Caco-2 (cell line): ENCODE measurements around the gene BLOC1S4. TPM values are rescaled to one million over a fixed set of nuclear protein-coding genes. Genes with fewer than 3 reads are reported as not detected.
A peak's percentile ranks its signal among the peaks of the same experiment; 100 is the strongest.

Source experiments
- BruUV-seq: library from RNA; stranded (reverse); fragments of 400-500 nt; replicated peaks from 2 replicates; lab custom pipeline; 2021; lab: Mats Ljungman, UMichigan
- CTCF ChIA-PET: fragments of 300-600 bp; sonication (Branson Sonifier 250); formaldehyde crosslinking; loops from one replicate; lab custom pipeline; 2022; ENCODE audit warnings: antibody characterized with exemption; lab: Charles Lee
- POLR2A ChIA-PET: fragments of 300-600 bp; sonication (Branson Sonifier 250); formaldehyde crosslinking; loops from one replicate; lab custom pipeline; 2022; ENCODE audit warnings: antibody characterized with exemption; lab: Charles Lee
- DNase-seq, 2 experiments: peaks; one replicate each; pipeline versions ENCODE4 v3.0.0 to v3.0.0-alpha.2; 2020 to 2022
- H3K27me3 ChIP-seq: replicated peaks from 2 replicates; pipeline ENCODE4 v1.6.0; 2011; ENCODE audit warnings: low read length; ENCODE audit not compliant: control insufficient read depth, insufficient read depth
- H3K36me3 ChIP-seq: 2 replicates; pipeline ENCODE4 v1.5.1; 2011; ENCODE audit warnings: low read length; ENCODE audit not compliant: control insufficient read depth, insufficient read depth
- H3K4me1 ChIP-seq: fragments of 250-450 bp; sonication (Bioruptor Pico); 2 replicates; pipeline ENCODE4 v1.5.1; 2020; ENCODE audit warnings: mild to moderate bottlenecking
- H3K4me3 ChIP-seq: 2 replicates; pipeline ENCODE4 v1.5.1; 2011; ENCODE audit warnings: low read depth, mild to moderate bottlenecking, control low read depth, low read length
- H3K9me3 ChIP-seq: fragments of 250-450 bp; sonication (Bioruptor Pico); 2 replicates; pipeline ENCODE4 v1.5.1; 2020; ENCODE audit warnings: mild to moderate bottlenecking, moderate library complexity
- H3K27ac Mint-ChIP-seq: one replicate; pipeline ENCODE4 v1.8.0; 2022; ENCODE audit warnings: mixed read lengths; ENCODE audit not compliant: unreplicated experiment
- H3K27me3 Mint-ChIP-seq: one replicate; pipeline ENCODE4 v1.8.0; 2022; ENCODE audit warnings: mixed read lengths; ENCODE audit not compliant: insufficient read depth, unreplicated experiment
- H3K36me3 Mint-ChIP-seq: one replicate; pipeline ENCODE4 v1.8.0; 2022; ENCODE audit warnings: mild to moderate bottlenecking, mixed read lengths; ENCODE audit not compliant: insufficient read depth, unreplicated experiment
- H3K4me1 Mint-ChIP-seq: one replicate; pipeline ENCODE4 v1.8.0; 2022; ENCODE audit warnings: low read depth, mixed read lengths; ENCODE audit not compliant: unreplicated experiment
- H3K4me3 Mint-ChIP-seq: one replicate; pipeline ENCODE4 v1.8.0; 2022; ENCODE audit warnings: mild to moderate bottlenecking, moderate library complexity, mixed read lengths; ENCODE audit not compliant: unreplicated experiment
- H3K9me3 Mint-ChIP-seq: one replicate; pipeline ENCODE4 v1.8.0; 2022; ENCODE audit warnings: mixed read lengths; ENCODE audit not compliant: unreplicated experiment
- intact Hi-C: fragments of 100-400 bp; cut with micrococcal nuclease; formaldehyde crosslinking; loops from one replicate; pipeline ENCODE4 v1.10.0; 2022; ENCODE audit not compliant: unreplicated experiment
- total RNA-seq: library from RNA; stranded (reverse); gene quantifications from 2 replicates; pipeline ENCODE4 v1.2.3, GENCODE V29; 2022
- TF ChIP-seq, protein P1 (sequence below), 2 experiments: fragments of 200-600 bp in 1 of 2; IDR thresholded peaks; 1 replicate in 1 of 2; 2 replicates in 1 of 2; pipeline versions ENCODE4 v1.5.1 to v1.8.0; 2011 to 2022; ENCODE audit warnings: antibody characterized with exemption in 1 of 2, control low read depth in 1 of 2, inconsistent platforms in 1 of 2, low read depth in 1 of 2, low read length in 1 of 2, mild to moderate bottlenecking in 1 of 2, moderate library complexity in 1 of 2; ENCODE audit not compliant: insufficient read depth in 1 of 2, severe bottlenecking in 1 of 2, unreplicated experiment in 1 of 2

The BLOC1S4 gene
- total RNA-seq, 1 experiment from 2014 or later = 17.2 TPM

DNA sequence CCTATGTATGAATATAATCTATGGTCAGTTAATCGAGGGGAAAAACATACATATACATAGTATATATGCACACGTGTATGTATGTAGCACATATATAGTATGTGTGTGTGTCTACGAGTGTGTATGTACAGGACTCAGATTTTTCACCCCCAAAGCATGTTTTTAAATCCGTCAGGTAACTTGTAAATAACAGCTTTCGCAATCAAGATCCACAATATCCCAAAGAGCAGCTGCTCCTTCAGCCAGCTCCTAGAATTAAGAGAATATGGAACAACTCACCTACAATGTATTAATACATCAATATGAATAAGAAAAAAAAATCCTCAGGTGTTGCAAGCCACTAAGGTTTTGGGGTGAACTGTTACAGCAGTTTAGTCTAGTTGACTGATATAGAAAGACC lies 9.8 kb upstream of the BLOC1S4 start:
- DNase-seq = no peak
- no peak overlapping the region for H3K4me3 ChIP-seq
- no TSS peak for BruUV-seq
- H3K4me3 Mint-ChIP-seq = no peak overlapping the region
- H3K9me3 ChIP-seq = peaks cover 3% of the 10 kb centered on the region; the same call in 1 of the 2 replicates
- peaks cover 3% of the 10 kb centered on the region; the same call in 1 of the 2 replicates for H3K36me3 ChIP-seq
- peaks cover 31% of the 10 kb centered on the region for H3K4me1 Mint-ChIP-seq
- TF ChIP-seq, protein P1, sequence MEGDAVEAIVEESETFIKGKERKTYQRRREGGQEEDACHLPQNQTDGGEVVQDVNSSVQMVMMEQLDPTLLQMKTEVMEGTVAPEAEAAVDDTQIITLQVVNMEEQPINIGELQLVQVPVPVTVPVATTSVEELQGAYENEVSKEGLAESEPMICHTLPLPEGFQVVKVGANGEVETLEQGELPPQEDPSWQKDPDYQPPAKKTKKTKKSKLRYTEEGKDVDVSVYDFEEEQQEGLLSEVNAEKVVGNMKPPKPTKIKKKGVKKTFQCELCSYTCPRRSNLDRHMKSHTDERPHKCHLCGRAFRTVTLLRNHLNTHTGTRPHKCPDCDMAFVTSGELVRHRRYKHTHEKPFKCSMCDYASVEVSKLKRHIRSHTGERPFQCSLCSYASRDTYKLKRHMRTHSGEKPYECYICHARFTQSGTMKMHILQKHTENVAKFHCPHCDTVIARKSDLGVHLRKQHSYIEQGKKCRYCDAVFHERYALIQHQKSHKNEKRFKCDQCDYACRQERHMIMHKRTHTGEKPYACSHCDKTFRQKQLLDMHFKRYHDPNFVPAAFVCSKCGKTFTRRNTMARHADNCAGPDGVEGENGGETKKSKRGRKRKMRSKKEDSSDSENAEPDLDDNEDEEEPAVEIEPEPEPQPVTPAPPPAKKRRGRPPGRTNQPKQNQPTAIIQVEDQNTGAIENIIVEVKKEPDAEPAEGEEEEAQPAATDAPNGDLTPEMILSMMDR (IDR thresholded peaks at IDR 0.05; ENCODE audit: insufficient read depth in 1 of 2, low read depth in 1 of 2, low read length in 1 of 2, severe bottlenecking in 1 of 2, unreplicated experiment in 1 of 2) = no peak
- intact Hi-C loops = loop anchor here (10.0 kb wide), 1 partner anchor 279 kb away; no protein-coding TSS in a partner anchor
- H3K27me3 Mint-ChIP-seq = no peaks in the 10 kb centered on the region
- H3K27ac Mint-ChIP-seq = no peak overlapping the region
- peaks cover 9% of the 10 kb centered on the region for H3K4me1 ChIP-seq
- CTCF ChIA-PET = interaction anchor here (1.1 kb wide), 1 partner anchor 168 kb away, joined by 3 read pairs; no protein-coding TSS in a partner anchor
- POLR2A ChIA-PET = no interaction called here
- no peaks in the 10 kb centered on the region for H3K27me3 ChIP-seq
- H3K9me3 Mint-ChIP-seq = peaks cover 11% of the 10 kb centered on the region
- H3K36me3 Mint-ChIP-seq = peaks cover 58% of the 10 kb centered on the region

DNA sequence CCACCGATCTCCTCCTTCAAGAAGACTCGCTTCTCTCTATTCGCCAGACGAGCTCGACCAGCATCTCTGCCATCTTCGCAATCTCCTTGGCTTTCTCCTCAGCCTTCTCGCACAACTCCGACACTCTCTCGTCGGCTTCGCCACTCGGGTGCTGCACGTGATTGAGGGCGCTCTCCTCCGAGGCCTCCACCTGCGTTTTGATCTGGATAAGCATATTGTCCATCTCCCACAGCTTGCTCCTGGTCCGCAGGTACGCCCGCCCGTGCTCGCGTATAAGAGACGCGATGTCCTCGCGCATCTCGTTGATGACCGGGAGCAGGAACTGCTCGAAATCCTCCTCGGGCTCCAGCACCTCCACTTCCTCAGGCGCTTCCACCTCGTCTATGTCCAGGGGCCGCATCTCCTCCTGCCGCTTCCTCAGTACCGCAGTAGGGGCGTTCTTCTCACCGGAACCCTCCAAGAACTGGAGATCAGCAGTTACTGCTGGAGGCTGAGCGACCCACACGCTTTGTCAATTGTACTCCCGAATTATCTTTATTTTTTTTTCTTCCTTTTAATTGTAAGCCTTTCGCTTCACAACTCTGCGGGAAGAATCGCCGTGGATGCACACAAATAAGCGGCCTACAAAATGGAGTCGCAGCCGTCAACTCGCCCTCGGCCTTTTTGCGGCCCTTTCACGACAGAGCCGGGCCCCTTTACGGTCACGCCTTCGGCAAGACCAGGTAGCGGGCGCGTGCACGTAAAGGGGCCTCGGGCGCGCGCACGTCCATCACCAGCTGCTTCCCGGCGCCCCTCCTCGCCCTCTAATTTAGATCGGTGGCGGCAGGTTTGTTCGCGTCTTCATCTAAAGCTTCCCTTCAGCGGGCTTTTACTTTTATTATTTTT lies 6.5 kb upstream of the BLOC1S4 start, which contains the start of gene MRFAP1L1:
MRFAP1L1 (minus strand) TSS at position 636 of the 885 bp plus-strand sequence; CDS start at position 400, 236 bp downstream.
- no peaks in the 10 kb centered on the region for H3K27me3 Mint-ChIP-seq
- peak within 1 kb of the TSS; percentile 97 for H3K27ac Mint-ChIP-seq
- H3K9me3 Mint-ChIP-seq = no peaks in the 10 kb centered on the region
- Histone ChIP-seq H3K4me1 (peaks cover 9% of the 10 kb centered on the region), H3K4me3 (peak within 1 kb of the TSS; percentile 58), H3K27me3 (no peaks in the 10 kb centered on the region), H3K36me3 (no peaks in the 10 kb centered on the region; the same call in 1 of the 2 replicates), H3K9me3 (no peaks in the 10 kb centered on the region)
- POLR2A ChIA-PET = interaction anchor here (0.6 to 1.5 kb wide), 4 partner anchors 35 to 200 kb away, joined by 3 to 4 read pairs (median 3); a partner anchor contains a TSS
- H3K4me1 Mint-ChIP-seq = peaks cover 31% of the 10 kb centered on the region
- CTCF ChIA-PET = interaction anchor here (0.6 to 3.4 kb wide), 4 partner anchors 11 to 362 kb away, joined by 3 to 13 read pairs (median 8); no protein-coding TSS in a partner anchor
- DNase-seq = peak; percentile 97
- intact Hi-C loops = loop anchor here (2.0 to 10.0 kb wide), 2 partner anchors 15 to 275 kb away; no protein-coding TSS in a partner anchor
- TSS peak; percentile 81 for BruUV-seq
- TF ChIP-seq, protein P1 (IDR thresholded peaks at IDR 0.05; ENCODE audit: insufficient read depth in 1 of 2, low read depth in 1 of 2, low read length in 1 of 2, severe bottlenecking in 1 of 2, unreplicated experiment in 1 of 2) = peak in 1 of 2 experiments; percentile 8
- peaks cover 43% of the 10 kb centered on the region for H3K36me3 Mint-ChIP-seq
- peak within 1 kb of the TSS; percentile 93 for H3K4me3 Mint-ChIP-seq

DNA sequence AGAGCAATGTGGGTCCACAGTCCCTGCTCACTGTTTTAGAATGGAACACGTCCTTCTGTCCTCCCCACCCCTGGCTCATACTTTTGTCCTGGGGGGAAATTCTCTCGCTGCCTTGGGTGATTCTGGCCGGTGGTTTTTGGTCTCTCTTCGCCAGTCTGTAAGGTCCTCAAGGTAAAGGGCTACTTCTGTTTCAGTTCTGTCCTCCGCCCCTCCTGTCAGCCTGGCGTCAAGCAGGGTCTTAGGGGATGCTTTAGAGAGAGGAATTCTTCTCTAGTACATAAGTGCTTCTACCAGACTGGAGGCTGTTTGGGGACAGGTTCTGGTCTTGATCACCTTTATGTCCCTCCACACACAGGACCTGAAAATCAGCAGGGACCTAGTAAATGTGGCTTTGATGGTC lies 5.7 kb upstream of the BLOC1S4 start:
- Mint-ChIP-seq H3K27ac (peak overlapping the region; percentile 97), H3K36me3 (peaks cover 35% of the 10 kb centered on the region), H3K4me3 (peak overlapping the region; percentile 93), H3K9me3 (no peaks in the 10 kb centered on the region), H3K4me1 (peaks cover 31% of the 10 kb centered on the region), H3K27me3 (no peaks in the 10 kb centered on the region)
- TF ChIP-seq, protein P1 (IDR thresholded peaks at IDR 0.05; ENCODE audit: insufficient read depth in 1 of 2, low read depth in 1 of 2, low read length in 1 of 2, severe bottlenecking in 1 of 2, unreplicated experiment in 1 of 2) = no peak
- CTCF ChIA-PET = interaction anchor here (1.0 to 3.4 kb wide), 3 partner anchors 10 to 361 kb away, joined by 3 to 11 read pairs (median 5); no protein-coding TSS in a partner anchor
- H3K4me3 ChIP-seq = peak overlapping the region; percentile 58
- peaks cover 9% of the 10 kb centered on the region for H3K4me1 ChIP-seq
- BruUV-seq = TSS peak; percentile 67
- no peaks in the 10 kb centered on the region for H3K36me3 ChIP-seq
- no peaks in the 10 kb centered on the region for H3K27me3 ChIP-seq
- H3K9me3 ChIP-seq = no peaks in the 10 kb centered on the region
- DNase-seq = no peak
- intact Hi-C loops = no loop called here
- POLR2A ChIA-PET = interaction anchor here (0.8 to 1.5 kb wide), 3 partner anchors 36 to 183 kb away, joined by 3 to 4 read pairs (median 3); a partner anchor contains a TSS
